Transverse colon (tissue), 4 donors: Measurements from ENCODE around the gene CSPG5. TPM values are rescaled to one million over a fixed set of nuclear protein-coding genes. Genes with fewer than 3 reads are reported as not detected.

Experiments
- DNase-seq: peaks from one replicate; pipeline ENCODE4 v3.0.0-alpha.2; 2019
- H3K27ac ChIP-seq, 4 donors: fragments of 200-600 bp; sonication (generic); 2 replicates each; pipeline ENCODE4 v1.5.1; 2016 to 2018; ENCODE audit warnings: inconsistent platforms in 4 of 4
- H3K27me3 ChIP-seq: fragments of 200-600 bp; sonication (generic); 2 replicates; pipeline ENCODE4 v1.5.1; 2017; ENCODE audit warnings: inconsistent platforms
- H3K36me3 ChIP-seq, 4 donors: fragments of 200-600 bp; sonication (generic); 2 replicates each; pipeline ENCODE4 v1.5.1; 2017 to 2019; ENCODE audit warnings: inconsistent platforms in 4 of 4
- H3K4me1 ChIP-seq, 4 donors: fragments of 200-600 bp; sonication (generic); 2 replicates each; pipeline ENCODE4 v1.5.1; 2017 to 2020; ENCODE audit warnings: inconsistent platforms in 4 of 4
- H3K4me3 ChIP-seq, 4 donors: fragments of 200-600 bp; sonication (generic); 1 replicate in 1 of 4; 2 replicates in 3 of 4; pipeline versions ENCODE4 v1.5.1 to v1.6.1; 2017 to 2019; ENCODE audit warnings: inconsistent platforms in 4 of 4
- H3K9me3 ChIP-seq, 2 donors: fragments of 200-600 bp; sonication (generic); 2 replicates each; pipeline ENCODE4 v1.5.1; 2017 to 2019; ENCODE audit warnings: inconsistent platforms in 2 of 2
- EP300 ChIP-seq: sonication (generic); formaldehyde crosslinking; IDR thresholded peaks from one replicate; pipeline ENCODE4 v1.6.1; 2017; ENCODE audit warnings: antibody characterized with exemption, low read depth
- POLR2A ChIP-seq: fragments of 450-650 bp; IDR thresholded peaks from one replicate; pipeline ENCODE4 v1.6.1; 2016; ENCODE audit warnings: antibody characterized with exemption, mild to moderate bottlenecking, moderate library complexity
- POLR2AphosphoS5 ChIP-seq, 3 donors: sonication (generic); formaldehyde crosslinking; IDR thresholded peaks; one replicate each; pipeline ENCODE4 v1.6.1; 2016; ENCODE audit warnings: antibody characterized with exemption in 3 of 3
- WGBS, 2 donors: methylation state at CpG; one replicate each; pipeline ENCODE4 v1.1.5; 2018; ENCODE audit warnings: low coverage in 1 of 2; 5-methylcytosine and 5-hydroxymethylcytosine counted together
- in situ Hi-C, 4 donors: fragments of 200-750 bp; cut with MboI; loops; one replicate each; pipeline versions ENCODE4 v1.15.0 to v1.15.1; 2017; ENCODE audit warnings: low sequenced_read_pairs in 3 of 4, low pct_ligation_motif_present in 1 of 4, low pct_unique_long_range_greater_than_20kb in 1 of 4
- intact Hi-C: fragments of 100-400 bp; cut with DNase I; formaldehyde crosslinking; loops from one replicate; pipeline ENCODE4 v1.15.1; 2023; ENCODE audit warnings: low total_unique reads
- total RNA-seq, 4 donors: library from RNA; depleted of rRNA; stranded (reverse); fragments of >200 nt; gene quantifications; one replicate each; pipeline ENCODE4 v1.1.0, GENCODE V29; 2016
- TF ChIP-seq, protein P1 (sequence below), 5 experiments: fragments of 200-600 bp in 3 of 5; fragments of 450-650 bp in 2 of 5; sonication (generic) in 3 of 5; IDR thresholded peaks; 1 replicate in 2 of 5; 2 replicates in 3 of 5; pipeline ENCODE4 v1.5.1; 2016 to 2017; ENCODE audit warnings: antibody characterized with exemption in 5 of 5, inconsistent platforms in 3 of 5, mild to moderate bottlenecking in 2 of 5, moderate library complexity in 1 of 5

Gene CSPG5
- total RNA-seq, 4 donors from 2014 or later = 0.60 to 2.6 (median 0.96) TPM; not detected in 1

DNA sequence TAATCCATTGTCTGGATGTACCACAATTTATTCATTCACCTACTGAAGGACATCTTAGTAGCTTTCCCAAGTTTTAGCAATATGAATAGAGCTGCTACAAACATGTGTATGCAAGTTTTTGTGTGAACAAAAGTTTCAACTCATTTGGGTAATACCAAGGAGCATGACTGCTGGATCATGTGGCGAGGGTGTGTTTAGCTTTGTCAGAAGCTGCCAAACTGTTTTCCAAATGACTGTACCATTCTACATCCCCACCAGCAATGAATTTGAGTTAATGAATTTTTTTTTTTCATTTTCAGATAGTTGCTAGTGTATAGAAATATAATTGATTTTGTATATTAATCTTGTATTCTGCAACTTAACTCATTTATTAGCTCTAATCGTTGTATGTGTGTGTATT is 45.2 kb downstream of the CSPG5 start:
- in situ Hi-C loops (loop anchor here in 1 of 4 donors (25.0 kb wide), 1 partner anchor 629 kb away; no protein-coding TSS in a partner anchor), intact Hi-C loops (no loop called here)
- TF ChIP-seq EP300 (no peak), POLR2A (no peak), POLR2AphosphoS5 (IDR thresholded peaks at IDR 0.05) (no peak)
- TF ChIP-seq, protein P1, sequence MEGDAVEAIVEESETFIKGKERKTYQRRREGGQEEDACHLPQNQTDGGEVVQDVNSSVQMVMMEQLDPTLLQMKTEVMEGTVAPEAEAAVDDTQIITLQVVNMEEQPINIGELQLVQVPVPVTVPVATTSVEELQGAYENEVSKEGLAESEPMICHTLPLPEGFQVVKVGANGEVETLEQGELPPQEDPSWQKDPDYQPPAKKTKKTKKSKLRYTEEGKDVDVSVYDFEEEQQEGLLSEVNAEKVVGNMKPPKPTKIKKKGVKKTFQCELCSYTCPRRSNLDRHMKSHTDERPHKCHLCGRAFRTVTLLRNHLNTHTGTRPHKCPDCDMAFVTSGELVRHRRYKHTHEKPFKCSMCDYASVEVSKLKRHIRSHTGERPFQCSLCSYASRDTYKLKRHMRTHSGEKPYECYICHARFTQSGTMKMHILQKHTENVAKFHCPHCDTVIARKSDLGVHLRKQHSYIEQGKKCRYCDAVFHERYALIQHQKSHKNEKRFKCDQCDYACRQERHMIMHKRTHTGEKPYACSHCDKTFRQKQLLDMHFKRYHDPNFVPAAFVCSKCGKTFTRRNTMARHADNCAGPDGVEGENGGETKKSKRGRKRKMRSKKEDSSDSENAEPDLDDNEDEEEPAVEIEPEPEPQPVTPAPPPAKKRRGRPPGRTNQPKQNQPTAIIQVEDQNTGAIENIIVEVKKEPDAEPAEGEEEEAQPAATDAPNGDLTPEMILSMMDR (IDR thresholded peaks at IDR 0.05) = no peak
- no peak for DNase-seq
- H3K27ac ChIP-seq = no peak overlapping the region
- H3K4me3 ChIP-seq = no peak overlapping the region
- no peaks in the 10 kb centered on the region for H3K36me3 ChIP-seq
- WGBS, 2 donors = 58 to 68% methylated on average over 2 of the region's 2 CpGs
- no peaks in the 10 kb centered on the region for H3K27me3 ChIP-seq
- H3K9me3 ChIP-seq = no peaks in the 10 kb centered on the region
- H3K4me1 ChIP-seq = no peaks in the 10 kb centered on the region

DNA sequence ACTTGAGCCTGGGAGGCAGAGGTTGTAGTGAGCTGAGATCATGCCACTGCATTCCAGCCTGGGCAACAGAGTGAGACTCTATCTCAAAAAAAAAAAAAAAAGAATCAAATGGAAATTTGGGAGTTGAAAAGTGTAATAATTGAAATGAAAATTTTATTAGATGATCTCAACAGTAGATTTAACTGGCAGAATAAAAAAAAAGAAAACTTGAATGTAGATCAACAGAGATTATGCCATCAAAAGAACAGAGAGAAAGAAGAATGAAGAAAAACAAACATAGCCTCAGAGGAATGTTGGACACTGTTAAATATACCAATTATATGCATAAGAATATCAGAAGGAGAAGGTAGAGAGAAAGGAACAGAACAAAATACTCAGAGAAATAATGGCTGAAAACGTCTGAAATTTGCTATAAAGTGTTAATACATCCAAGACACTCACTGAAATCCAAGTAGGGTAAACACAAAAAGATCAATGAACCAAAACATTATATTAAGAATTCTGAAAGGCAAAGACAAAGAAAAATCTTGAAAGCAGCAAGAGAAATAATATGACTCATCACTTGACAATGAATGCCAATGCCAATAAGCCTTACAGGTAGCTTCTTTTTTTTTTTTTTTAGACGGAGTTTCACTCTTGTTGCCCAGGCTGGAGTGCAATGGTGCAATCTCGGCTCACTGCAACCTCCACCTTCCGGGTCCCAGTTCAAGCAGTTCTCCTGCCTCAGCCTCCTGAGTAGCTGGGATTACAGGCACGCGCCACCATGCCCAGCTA is 50.5 kb downstream of the CSPG5 start:
- Histone ChIP-seq H3K9me3 (no peaks in the 10 kb centered on the region), H3K36me3 (no peaks in the 10 kb centered on the region), H3K4me1 (no peaks in the 10 kb centered on the region), H3K4me3 (no peak overlapping the region), H3K27ac (no peak overlapping the region), H3K27me3 (no peaks in the 10 kb centered on the region)
- intact Hi-C loops (no loop called here), in situ Hi-C loops (loop anchor here in 2 of 4 donors (10.0 to 25.0 kb wide), 2 partner anchors 257 to 634 kb away; partner anchors contain the start of gene SMARCC1 (in 1 of the 2))
- TF ChIP-seq EP300 (no peak), POLR2A (no peak), POLR2AphosphoS5 (IDR thresholded peaks at IDR 0.05) (no peak)
- TF ChIP-seq, protein P1 (IDR thresholded peaks at IDR 0.05) = no peak
- WGBS, 2 donors = 71 to 83% methylated on average over 6 of the region's 6 CpGs
- no peak for DNase-seq

DNA sequence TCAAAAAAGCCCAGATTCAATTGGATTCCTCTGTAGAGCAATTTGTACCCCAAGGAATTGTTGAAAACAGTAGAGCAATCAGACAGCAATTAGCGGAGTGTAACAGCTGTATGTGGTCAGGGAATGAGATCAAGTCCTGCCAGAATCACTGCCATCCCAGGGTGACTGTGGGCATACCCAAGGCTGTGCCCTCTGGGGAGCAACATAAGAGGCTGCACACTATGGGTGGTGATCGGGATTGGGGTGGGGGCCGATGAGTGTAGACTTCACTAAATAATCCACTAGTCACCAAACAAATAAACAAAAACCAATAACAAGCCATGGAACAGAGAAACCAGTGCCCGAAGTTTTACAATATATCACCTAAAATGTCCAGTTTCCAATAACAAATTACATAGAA is 53.0 kb downstream of the CSPG5 start:
- Histone ChIP-seq H3K9me3 (no peaks in the 10 kb centered on the region), H3K27ac (no peak overlapping the region), H3K27me3 (no peaks in the 10 kb centered on the region), H3K4me1 (peaks cover 0 to 6% (median 5%) of the 10 kb centered on the region in 4 donors), H3K36me3 (no peaks in the 10 kb centered on the region), H3K4me3 (no peak overlapping the region)
- WGBS, 2 donors = 76 to 84% methylated on average over 4 of the region's 4 CpGs
- intact Hi-C loops (no loop called here), in situ Hi-C loops (loop anchor here in 2 of 4 donors (10.0 to 25.0 kb wide), 2 partner anchors 259 to 637 kb away; partner anchors contain the start of gene SMARCC1 (in 1 of the 2))
- no peak for TF ChIP-seq POLR2AphosphoS5 (IDR thresholded peaks at IDR 0.05)
- TF ChIP-seq, protein P1 (IDR thresholded peaks at IDR 0.05) = no peak
- no peak for TF ChIP-seq POLR2A
- no peak for TF ChIP-seq EP300
- DNase-seq = no peak

DNA sequence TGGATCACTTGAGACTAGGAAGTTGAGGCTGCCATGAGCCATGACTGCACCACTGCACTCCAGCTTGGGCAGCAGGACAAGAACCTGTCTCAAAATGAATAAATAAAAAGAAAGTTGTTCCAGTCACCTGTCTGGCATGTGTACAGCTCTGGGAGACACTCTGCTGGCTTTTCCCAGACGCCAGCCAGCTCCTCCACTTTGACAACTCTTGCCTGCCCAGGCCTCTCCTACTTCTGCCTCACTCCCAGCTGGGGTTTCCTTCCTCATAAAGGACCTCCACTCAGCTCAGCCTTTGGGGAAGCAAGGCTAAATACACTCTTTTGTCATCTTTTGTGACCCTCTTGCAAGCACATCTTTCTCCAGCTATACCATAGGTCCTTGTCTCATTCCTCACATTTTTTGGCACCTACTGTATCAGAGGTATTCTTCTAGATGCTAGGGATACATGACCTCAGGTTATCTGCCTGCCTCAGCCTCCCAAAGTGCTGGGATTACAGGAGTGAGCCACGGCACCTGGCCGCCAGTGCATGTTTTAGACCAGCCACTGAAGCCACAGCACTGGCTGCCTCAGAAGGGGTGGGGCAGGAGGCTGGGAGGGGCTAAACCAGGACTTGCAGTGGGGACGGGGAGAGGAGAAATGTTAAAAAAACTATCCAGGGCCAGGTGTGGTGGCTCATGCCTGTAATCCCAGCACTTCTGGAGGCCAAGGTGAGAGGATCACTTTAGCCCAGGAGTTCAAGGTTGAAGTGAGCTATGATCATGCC is 55.2 kb downstream of the CSPG5 start:
- no peak for TF ChIP-seq POLR2A
- no peak for TF ChIP-seq POLR2AphosphoS5 (IDR thresholded peaks at IDR 0.05)
- TF ChIP-seq, protein P1 (IDR thresholded peaks at IDR 0.05) = no peak
- no peak for TF ChIP-seq EP300
- Histone ChIP-seq H3K27me3 (no peaks in the 10 kb centered on the region), H3K9me3 (no peaks in the 10 kb centered on the region), H3K36me3 (no peaks in the 10 kb centered on the region), H3K4me3 (no peak overlapping the region), H3K4me1 (peaks cover 0 to 6% (median 5%) of the 10 kb centered on the region in 4 donors), H3K27ac (no peak overlapping the region)
- intact Hi-C loops (loop anchor here (2.0 kb wide), 1 partner anchor 265 kb away; no protein-coding TSS in a partner anchor), in situ Hi-C loops (loop anchor here (5.0 to 10.0 kb wide), 3 partner anchors 261 to 269 kb away; partner anchors contain the start of gene SMARCC1 (in 1 of the 4))
- no peak for DNase-seq
- WGBS, 2 donors = 67 to 70% methylated on average over 3 to 4 of the region's 4 CpGs
